HepG2 (cell line): ENCODE results near the gene DSE.
"Not testable (repeated sequence)": the region's sequence is repeated elsewhere in the genome, so short reads cannot be mapped to it uniquely, and the experiment has no call there.

Source experiments
- PLRG1 ChIP-seq: fragments of 450-650 bp; conservative IDR thresholded peaks from 2 replicates; pipeline ENCODE4 v1.6.1; 2016
- TP53 ChIP-seq: sonication (generic); formaldehyde crosslinking; conservative IDR thresholded peaks from 2 replicates; pipeline ENCODE4 v1.4.0; 2020; ENCODE audit warnings: missing genetic modification reagents

DNA sequence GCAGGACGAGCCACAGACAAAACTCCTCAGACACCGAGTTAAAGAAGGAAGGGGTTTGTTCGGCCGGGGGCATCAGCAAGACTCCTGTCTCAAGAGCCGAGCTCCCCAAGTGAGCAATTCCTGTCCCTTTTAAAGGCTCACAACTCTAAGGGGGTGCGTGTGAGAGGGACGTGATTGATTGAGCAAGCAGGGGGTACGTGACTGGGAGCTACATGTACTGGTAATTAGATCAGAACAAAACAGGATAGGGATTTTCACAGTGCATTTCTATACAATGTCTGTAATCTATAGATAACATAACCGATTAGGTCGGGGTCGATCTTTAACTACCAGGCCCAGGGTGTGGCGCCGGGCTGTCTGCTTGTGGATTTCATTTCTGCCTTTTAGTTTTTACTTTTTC is 48.8 kb upstream of the DSE start:
- not testable (repeated sequence) for TF ChIP-seq TP53, PLRG1
